Endothelial cell of umbilical vein (primary cell): ENCODE data around the gene TIMP1. TPM values are rescaled to one million over a fixed set of nuclear protein-coding genes. Genes with fewer than 3 reads are reported as not detected.

Experiments
- BruUV-seq: library from RNA; stranded (reverse); fragments of 400-500 nt; replicated peaks from 2 replicates; lab custom pipeline; 2021; lab: Mats Ljungman, UMichigan
- CTCF ChIA-PET: fragments of 300-600, 350-600 bp; sonication (Branson Sonifier 250); formaldehyde crosslinking; loops from one replicate; lab custom pipeline; 2021; ENCODE audit warnings: antibody characterized with exemption, inconsistent platforms; lab: Charles Lee
- POLR2A ChIA-PET: fragments of 300-600, 350-600 bp; sonication (Branson Sonifier 250); formaldehyde crosslinking; loops from one replicate; lab custom pipeline; 2021; ENCODE audit warnings: antibody characterized with exemption, inconsistent platforms; lab: Charles Lee
- DNase-seq: peaks from one replicate; pipeline ENCODE4 v3.0.0-alpha.2; 2011; ENCODE audit warnings: low read depth, low spot score
- FAIRE-seq: peaks from 2 replicates; lab custom pipeline; 2011; peaks lifted over from hg19 to GRCh38; lab: Jason Lieb, UNC
- H2AFZ ChIP-seq: 2 replicates; pipeline ENCODE4 v1.6.0; 2012; ENCODE audit warnings: low read depth, low read length, control low read depth, inconsistent platforms
- H3K27ac ChIP-seq: 2 replicates; pipeline ENCODE4 v1.5.1; 2011; ENCODE audit warnings: low read depth, mild to moderate bottlenecking, control low read depth, low read length, moderate library complexity; ENCODE audit not compliant: insufficient read depth
- H3K27me3 ChIP-seq, 2 experiments: 2 replicates each; pipeline versions ENCODE4 v1.6.0 to v1.6.1; 2011; ENCODE audit warnings: low read length in 2 of 2, mixed read lengths in 1 of 2; ENCODE audit not compliant: control insufficient read depth in 2 of 2, insufficient read depth in 2 of 2
- H3K36me3 ChIP-seq, 2 experiments: 2 replicates in 1 of 2; 3 replicates in 1 of 2; pipeline ENCODE4 v1.5.1; 2011; ENCODE audit warnings: low read length in 2 of 2, mild to moderate bottlenecking in 1 of 2, moderate library complexity in 1 of 2; ENCODE audit not compliant: control insufficient read depth in 2 of 2, insufficient read depth in 2 of 2; ENCODE audit errors: extremely low read depth in 1 of 2
- H3K4me1 ChIP-seq: 3 replicates; pipeline ENCODE4 v1.5.1; 2011; ENCODE audit warnings: mild to moderate bottlenecking, low read length; ENCODE audit not compliant: control insufficient read depth, insufficient read depth; ENCODE audit errors: extremely low read depth
- H3K4me2 ChIP-seq: 2 replicates; pipeline ENCODE4 v1.6.1; 2011; ENCODE audit warnings: low read length, control low read depth, mixed read lengths; ENCODE audit not compliant: insufficient read depth
- H3K4me3 ChIP-seq, 3 experiments: fragments of 200-600 bp in 1 of 3; sonication (generic), shearing (Covaris generic) in 1 of 3; replicated peaks in 1 of 3; 2 replicates each; pipeline ENCODE4 v1.5.1; 2011 to 2016; ENCODE audit warnings: control low read depth in 3 of 3, low read length in 3 of 3, mild to moderate bottlenecking in 2 of 3, inconsistent platforms in 1 of 3, low read depth in 1 of 3, moderate library complexity in 1 of 3; ENCODE audit not compliant: insufficient read depth in 1 of 3
- H3K79me2 ChIP-seq: 2 replicates; pipeline ENCODE4 v1.6.0; 2012; ENCODE audit warnings: low read length, inconsistent platforms; ENCODE audit not compliant: control insufficient read depth, insufficient read depth
- H3K9ac ChIP-seq: replicated peaks from 2 replicates; pipeline ENCODE3; 2011; ENCODE audit warnings: low read length, control low read depth; ENCODE audit not compliant: insufficient read depth; ENCODE audit errors: extremely low read depth
- H3K9me1 ChIP-seq: replicated peaks from 3 replicates; pipeline ENCODE4 v1.6.0; 2011; ENCODE audit warnings: mild to moderate bottlenecking, low read length; ENCODE audit not compliant: control insufficient read depth, insufficient read depth; ENCODE audit errors: extremely low read depth
- H3K9me3 ChIP-seq: replicated peaks from 2 replicates; pipeline ENCODE4 v1.5.1; 2012; ENCODE audit warnings: low read length, inconsistent platforms; ENCODE audit not compliant: control insufficient read depth, insufficient read depth
- H4K20me1 ChIP-seq: replicated peaks from 2 replicates; pipeline ENCODE3; 2011; ENCODE audit warnings: mild to moderate bottlenecking, low read length; ENCODE audit not compliant: control insufficient read depth, insufficient read depth; ENCODE audit errors: extremely low read depth
- FOS ChIP-seq: IDR thresholded peaks from 2 replicates; pipeline ENCODE4 v1.6.1; 2011; ENCODE audit warnings: mild to moderate bottlenecking, low read length, moderate library complexity, borderline replicate concordance; ENCODE audit not compliant: insufficient read depth
- MAX ChIP-seq: IDR thresholded peaks from 2 replicates; pipeline ENCODE4 v1.6.1; 2011; ENCODE audit not compliant: insufficient read depth, insufficient read length
- dilution Hi-C: fragments of 300-500 bp; cut with MboI; formaldehyde crosslinking; loops from one replicate; pipeline ENCODE4 v1.15.0; 2019; ENCODE audit warnings: low sequenced_read_pairs; ENCODE audit not compliant: extremely low pct_ligation_motif_present
- intact Hi-C: fragments of 100-400 bp; cut with micrococcal nuclease; formaldehyde crosslinking; loops from one replicate; pipeline ENCODE4 v1.10.0; 2022
- polyA plus RNA-seq, 4 experiments: library from polyadenylated mRNA; depleted of rRNA in 3 of 4; stranded (reverse) in 3 of 4; unstranded in 1 of 4; fragments of >200 nt; gene quantifications; 2 replicates each; pipeline versions ENCODE4 v1.2.1 to v1.2.3, GENCODE V29; 2011 to 2012; ENCODE audit warnings: missing spikeins in 1 of 4
- total RNA-seq: library from RNA; stranded (reverse); gene quantifications from 2 replicates; pipeline ENCODE4 v1.2.3, GENCODE V29; 2021
- TF ChIP-seq, protein P1 (sequence below), 2 donors: IDR thresholded peaks; 1 replicate in 1 of 2; 2 replicates in 1 of 2; pipeline ENCODE4 v1.5.1; 2011; ENCODE audit warnings: low read length in 2 of 2, mild to moderate bottlenecking in 2 of 2, moderate library complexity in 2 of 2, control low read depth in 1 of 2, inconsistent platforms in 1 of 2, low read depth in 1 of 2; ENCODE audit not compliant: insufficient read depth in 1 of 2; ENCODE audit errors: extremely low read depth in 1 of 2

TIMP1 gene
- total and polyA plus RNA-seq, 2 donors (not counting 3 experiments of a cell fraction or from before 2014, with no cell fraction given), result 124 to 277 TPM

- TF ChIP-seq, protein P1, sequence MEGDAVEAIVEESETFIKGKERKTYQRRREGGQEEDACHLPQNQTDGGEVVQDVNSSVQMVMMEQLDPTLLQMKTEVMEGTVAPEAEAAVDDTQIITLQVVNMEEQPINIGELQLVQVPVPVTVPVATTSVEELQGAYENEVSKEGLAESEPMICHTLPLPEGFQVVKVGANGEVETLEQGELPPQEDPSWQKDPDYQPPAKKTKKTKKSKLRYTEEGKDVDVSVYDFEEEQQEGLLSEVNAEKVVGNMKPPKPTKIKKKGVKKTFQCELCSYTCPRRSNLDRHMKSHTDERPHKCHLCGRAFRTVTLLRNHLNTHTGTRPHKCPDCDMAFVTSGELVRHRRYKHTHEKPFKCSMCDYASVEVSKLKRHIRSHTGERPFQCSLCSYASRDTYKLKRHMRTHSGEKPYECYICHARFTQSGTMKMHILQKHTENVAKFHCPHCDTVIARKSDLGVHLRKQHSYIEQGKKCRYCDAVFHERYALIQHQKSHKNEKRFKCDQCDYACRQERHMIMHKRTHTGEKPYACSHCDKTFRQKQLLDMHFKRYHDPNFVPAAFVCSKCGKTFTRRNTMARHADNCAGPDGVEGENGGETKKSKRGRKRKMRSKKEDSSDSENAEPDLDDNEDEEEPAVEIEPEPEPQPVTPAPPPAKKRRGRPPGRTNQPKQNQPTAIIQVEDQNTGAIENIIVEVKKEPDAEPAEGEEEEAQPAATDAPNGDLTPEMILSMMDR (IDR thresholded peaks at IDR 0.05; ENCODE audit: extremely low read depth in 1 of 2, insufficient read depth in 1 of 2, low read depth in 1 of 2, low read length in 2 of 2), result peak; percentile 17 to 47
- TF ChIP-seq FOS (no peak), MAX (no peak)
- Histone ChIP-seq H3K4me2 (no peak overlapping the region), H3K27ac (no peak overlapping the region), H3K36me3 (no peaks in the 10 kb centered on the region), H3K9me3 (no peaks in the 10 kb centered on the region), H4K20me1 (no peaks in the 10 kb centered on the region), H3K79me2 (peaks cover 19% of the 10 kb centered on the region), H3K27me3 (no peaks in the 10 kb centered on the region), H3K4me3 (no peak overlapping the region), H3K9me1 (no peaks in the 10 kb centered on the region), H3K9ac (no peak overlapping the region), H3K4me1 (peaks cover 13% of the 10 kb centered on the region), H2AFZ (no peak overlapping the region)
- POLR2A ChIA-PET, result no interaction called here
- DNase-seq, result peak; percentile 47
- no TSS peak for BruUV-seq
- FAIRE-seq, result peak; percentile 88
- CTCF ChIA-PET, result interaction anchor here (0.9 to 1.4 kb wide), 2 partner anchors 20 to 82 kb away, joined by 4 to 9 read pairs; partner anchors contain the start of gene TIMP1
- intact Hi-C loops, result loop anchor here (1.0 to 5.0 kb wide), 4 partner anchors 60 to 275 kb away; partner anchors contain the start of gene ZNF81
- dilution Hi-C loops, result no loop called here
Observed at GRCh38 chrX:47562615-47563243, 19.5 kb upstream of the TIMP1 start.
